Astrocyte (in vitro differentiated cells and primary cell): ENCODE results near the gene CENPS.

Experiments
- EZH2 ChIP-seq: IDR thresholded peaks from 2 replicates; pipeline ENCODE4 v1.6.1; 2012; ENCODE audit warnings: mild to moderate bottlenecking, low read length, inconsistent platforms; ENCODE audit not compliant: insufficient read depth
- TF ChIP-seq, protein P1 (sequence below): IDR thresholded peaks from 2 replicates; pipeline ENCODE4 v1.5.1; 2011; ENCODE audit warnings: low read depth, mild to moderate bottlenecking, inconsistent platforms, low read length, moderate library complexity; ENCODE audit not compliant: insufficient read depth

- TF ChIP-seq, protein P1, sequence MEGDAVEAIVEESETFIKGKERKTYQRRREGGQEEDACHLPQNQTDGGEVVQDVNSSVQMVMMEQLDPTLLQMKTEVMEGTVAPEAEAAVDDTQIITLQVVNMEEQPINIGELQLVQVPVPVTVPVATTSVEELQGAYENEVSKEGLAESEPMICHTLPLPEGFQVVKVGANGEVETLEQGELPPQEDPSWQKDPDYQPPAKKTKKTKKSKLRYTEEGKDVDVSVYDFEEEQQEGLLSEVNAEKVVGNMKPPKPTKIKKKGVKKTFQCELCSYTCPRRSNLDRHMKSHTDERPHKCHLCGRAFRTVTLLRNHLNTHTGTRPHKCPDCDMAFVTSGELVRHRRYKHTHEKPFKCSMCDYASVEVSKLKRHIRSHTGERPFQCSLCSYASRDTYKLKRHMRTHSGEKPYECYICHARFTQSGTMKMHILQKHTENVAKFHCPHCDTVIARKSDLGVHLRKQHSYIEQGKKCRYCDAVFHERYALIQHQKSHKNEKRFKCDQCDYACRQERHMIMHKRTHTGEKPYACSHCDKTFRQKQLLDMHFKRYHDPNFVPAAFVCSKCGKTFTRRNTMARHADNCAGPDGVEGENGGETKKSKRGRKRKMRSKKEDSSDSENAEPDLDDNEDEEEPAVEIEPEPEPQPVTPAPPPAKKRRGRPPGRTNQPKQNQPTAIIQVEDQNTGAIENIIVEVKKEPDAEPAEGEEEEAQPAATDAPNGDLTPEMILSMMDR = no peak
- no peak for TF ChIP-seq EZH2
Observed at GRCh38 chr1:10401281-10401680, 29.0 kb upstream of the CENPS start.
